ENCODE results near the gene SPECC1L. TPM values are rescaled to one million over a fixed set of nuclear protein-coding genes. Genes with fewer than 3 reads are reported as not detected.
A peak's percentile ranks its signal among the peaks of the same experiment; 100 is the strongest.
"Not testable (repeated sequence)": the region's sequence is repeated elsewhere in the genome, so short reads cannot be mapped to it uniquely, and the experiment has no call there.

The SPECC1L gene
- total RNA-seq, 8 experiments from 2014 or later = 17.0 to 52.1 (median 43.0) TPM

DNA sequence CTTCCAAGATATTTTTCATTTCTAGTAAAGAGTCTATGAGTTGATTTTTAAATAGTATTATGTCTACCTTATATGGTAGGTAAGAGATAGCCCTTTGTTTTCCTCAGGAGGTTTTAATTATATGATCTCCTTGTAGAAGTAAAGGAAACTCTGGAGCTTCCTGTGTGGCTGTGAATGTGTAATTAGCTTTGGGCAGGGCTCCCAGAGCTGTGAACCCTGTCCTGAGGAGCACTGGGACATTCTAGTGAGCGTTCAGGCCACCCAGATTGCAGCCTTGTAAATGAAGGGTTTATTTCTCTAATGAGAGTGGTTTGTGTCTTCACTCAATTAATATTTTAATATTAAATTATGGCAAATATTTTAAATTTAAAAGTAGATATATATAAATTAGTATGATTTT is 24.3 kb downstream of the SPECC1L start:
- in situ Hi-C loops (cut with MboI; ENCODE audit: low pct_unique_long_range_greater_than_20kb in 2 of 9, low sequenced_read_pairs in 9 of 9, unreplicated experiment in 9 of 9); H3K4me1 ChIP-seq (replicated peaks in 1 of 2); H3K4me3 ChIP-seq; H3K27ac ChIP-seq; ATAC-seq (replicated peaks in 6 of 8): not testable (repeated sequence)
- WGBS, 10 experiments = no CpG with 5 or more reads among the region's 1 CpG

DNA sequence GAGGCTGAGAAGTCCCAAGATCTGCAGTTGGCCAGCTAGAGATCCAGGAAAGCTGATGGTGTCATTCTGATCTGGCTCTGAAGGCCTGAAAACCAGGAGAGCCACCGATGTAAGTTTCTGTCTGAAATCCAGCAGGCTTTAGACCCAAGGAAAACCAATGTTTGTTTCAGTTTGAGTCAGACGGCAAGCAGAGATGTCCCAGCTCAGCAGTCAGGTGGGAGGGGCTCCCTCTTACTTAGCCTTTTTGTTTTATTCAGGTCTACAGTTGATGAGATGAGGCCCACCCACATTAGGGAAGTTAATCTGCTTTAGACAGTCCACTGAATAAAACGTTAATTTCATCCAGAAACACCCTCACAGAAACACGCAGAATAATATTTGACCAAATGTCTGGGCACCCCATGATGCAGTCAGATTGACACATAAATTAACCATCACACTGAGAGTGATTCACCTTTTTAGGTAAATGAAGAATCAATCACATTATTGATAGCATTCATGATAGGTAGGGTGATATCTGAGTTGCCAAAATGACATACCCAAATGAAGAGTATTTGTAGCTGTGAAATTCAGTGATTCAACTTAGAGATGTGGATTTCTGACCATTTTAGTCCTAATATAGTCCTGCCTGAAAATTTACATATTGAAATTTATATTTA is 28.0 kb downstream of the SPECC1L start:
- H3K4me3 ChIP-seq; in situ Hi-C loops (cut with MboI; ENCODE audit: low pct_unique_long_range_greater_than_20kb in 2 of 9, low sequenced_read_pairs in 9 of 9, unreplicated experiment in 9 of 9); H3K4me1 ChIP-seq (replicated peaks in 1 of 2); H3K27ac ChIP-seq: not testable (repeated sequence)
- WGBS, 10 experiments = 67 to 100% (median 100%) methylated on average over 1 to 3 of the region's 4 CpGs; no CpG with 5 or more reads in 5 of the 10 experiments
- ATAC-seq (replicated peaks in 6 of 8) = peak in 1 of 8 experiments; percentile 38

DNA sequence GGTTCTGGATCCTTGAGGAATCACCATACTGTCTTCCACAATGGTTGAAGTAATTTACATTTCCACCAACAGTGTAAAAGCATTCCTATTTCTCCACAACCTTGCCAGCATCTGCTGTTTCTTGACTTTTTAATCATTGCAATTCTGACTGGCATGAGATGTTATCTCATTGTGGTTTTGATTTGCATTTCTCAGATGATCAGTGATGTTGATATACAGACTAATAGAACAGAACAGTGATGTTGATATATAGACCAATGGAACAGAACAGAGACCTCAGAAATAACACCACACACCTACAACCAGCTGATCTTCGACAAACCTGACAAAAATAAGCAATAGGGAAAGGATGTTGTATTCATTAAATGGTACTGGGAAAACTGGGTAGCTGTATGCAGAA is 29.9 kb downstream of the SPECC1L start:
- in situ Hi-C loops (cut with MboI; ENCODE audit: low pct_unique_long_range_greater_than_20kb in 2 of 9, low sequenced_read_pairs in 9 of 9, unreplicated experiment in 9 of 9) = loop anchor here in 1 of 9 experiments (25.0 kb wide), 1 partner anchor 212 kb away; no protein-coding TSS in a partner anchor
- WGBS, 10 experiments = 100% methylated on average over 1 of the region's 1 CpG; no CpG with 5 or more reads in 3 of the 10 experiments
- ATAC-seq (replicated peaks in 6 of 8); H3K4me3 ChIP-seq; H3K27ac ChIP-seq; H3K4me1 ChIP-seq (replicated peaks in 1 of 2): not testable (repeated sequence)

DNA sequence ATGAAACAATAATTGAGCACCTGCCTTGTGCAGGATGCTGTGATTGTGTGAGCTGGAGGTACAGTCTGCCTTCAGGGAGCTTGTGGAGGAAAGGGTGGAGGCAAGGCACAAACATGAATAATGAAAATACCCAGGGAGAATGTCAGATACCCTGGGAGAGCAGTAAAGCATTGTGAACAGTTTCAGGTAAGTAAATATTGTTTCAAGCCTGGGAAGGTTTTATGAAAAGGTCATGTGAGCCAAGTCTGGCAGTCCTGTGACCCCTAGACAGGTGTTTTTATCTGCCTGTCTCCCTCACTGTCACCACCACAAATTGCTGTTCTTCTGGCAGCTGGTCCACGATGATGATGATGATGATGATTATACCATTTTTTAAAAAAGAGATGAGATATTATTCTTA is 32.0 kb downstream of the SPECC1L start:
- peak in 1 of 8 experiments; percentile 20 for ATAC-seq (replicated peaks in 6 of 8)
- in situ Hi-C loops (cut with MboI; ENCODE audit: low pct_unique_long_range_greater_than_20kb in 2 of 9, low sequenced_read_pairs in 9 of 9, unreplicated experiment in 9 of 9) = loop anchor here in 1 of 9 experiments (25.0 kb wide), 1 partner anchor 210 kb away; no protein-coding TSS in a partner anchor
- WGBS, 10 experiments = 80 to 100% (median 92%) methylated on average over 1 of the region's 1 CpG; no CpG with 5 or more reads in 6 of the 10 experiments
- Histone ChIP-seq H3K27ac (no peak overlapping the region), H3K4me1 (replicated peaks in 1 of 2) (no peaks in the 10 kb centered on the region), H3K4me3 (no peak overlapping the region)

DNA sequence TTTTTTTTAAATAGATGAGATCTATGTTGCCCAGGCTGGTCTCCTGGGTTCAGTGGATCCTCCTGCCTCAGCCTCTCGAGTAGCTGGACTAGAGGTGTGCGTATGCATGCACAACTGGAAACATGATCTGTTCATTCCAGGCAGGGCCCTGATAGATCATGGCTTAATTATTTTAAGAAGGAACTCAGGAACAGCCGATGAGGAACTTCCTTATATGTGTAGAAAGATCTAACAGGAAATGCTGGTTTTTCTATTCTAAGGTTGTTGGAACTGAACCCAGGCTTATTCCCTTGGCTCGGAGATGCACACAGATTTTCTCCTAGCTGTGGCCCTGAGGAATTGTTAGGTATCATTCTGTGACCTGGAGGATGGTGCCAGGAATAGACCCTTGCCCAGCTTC is 32.4 kb downstream of the SPECC1L start:
- Histone ChIP-seq H3K27ac (no peak overlapping the region), H3K4me3 (no peak overlapping the region), H3K4me1 (replicated peaks in 1 of 2) (no peaks in the 10 kb centered on the region)
- in situ Hi-C loops (cut with MboI; ENCODE audit: low pct_unique_long_range_greater_than_20kb in 2 of 9, low sequenced_read_pairs in 9 of 9, unreplicated experiment in 9 of 9) = loop anchor here in 1 of 9 experiments (25.0 kb wide), 1 partner anchor 209 kb away; no protein-coding TSS in a partner anchor
- no peak for ATAC-seq (replicated peaks in 6 of 8)
- WGBS, 10 experiments = 100% methylated on average over 1 of the region's 4 CpGs; no CpG with 5 or more reads in 6 of the 10 experiments

DNA sequence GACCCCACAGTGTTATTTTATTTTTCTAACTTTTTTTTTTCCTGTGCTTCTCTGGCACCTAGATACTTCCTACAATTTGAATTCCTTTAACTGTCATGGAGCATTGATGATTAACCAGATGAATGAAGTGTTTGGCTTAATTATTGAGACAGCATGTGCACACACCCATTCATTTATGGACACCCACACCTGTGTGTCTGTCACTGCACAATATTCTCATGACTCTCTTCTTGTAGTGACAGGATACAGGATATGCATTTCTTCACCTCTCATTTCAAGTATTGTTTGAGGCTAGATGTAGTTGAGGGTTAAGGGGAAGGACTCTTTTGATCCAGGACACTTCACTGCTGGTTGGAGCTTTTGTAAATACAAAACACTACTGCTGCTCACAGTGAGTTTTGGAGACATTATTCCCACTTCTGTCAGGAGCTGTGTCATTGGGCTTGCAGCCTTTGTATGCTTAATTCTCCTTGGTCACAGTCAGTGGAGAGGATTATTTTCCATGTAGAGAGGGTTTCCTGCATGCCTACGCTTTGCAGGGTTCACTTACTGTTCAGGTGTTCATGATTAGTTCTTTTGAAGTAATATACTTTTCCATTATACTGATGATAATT is 33.5 kb downstream of the SPECC1L start:
- Histone ChIP-seq H3K4me3 (no peak overlapping the region), H3K27ac (no peak overlapping the region), H3K4me1 (replicated peaks in 1 of 2) (no peaks in the 10 kb centered on the region)
- in situ Hi-C loops (cut with MboI; ENCODE audit: low pct_unique_long_range_greater_than_20kb in 2 of 9, low sequenced_read_pairs in 9 of 9, unreplicated experiment in 9 of 9) = loop anchor here in 1 of 9 experiments (25.0 kb wide), 1 partner anchor 208 kb away; no protein-coding TSS in a partner anchor
- ATAC-seq (replicated peaks in 6 of 8) = peak in 2 of 8 experiments; percentile 18 to 35
- WGBS, 10 experiments = 80 to 100% (median 100%) methylated on average over 1 of the region's 1 CpG; no CpG with 5 or more reads in 4 of the 10 experiments

DNA sequence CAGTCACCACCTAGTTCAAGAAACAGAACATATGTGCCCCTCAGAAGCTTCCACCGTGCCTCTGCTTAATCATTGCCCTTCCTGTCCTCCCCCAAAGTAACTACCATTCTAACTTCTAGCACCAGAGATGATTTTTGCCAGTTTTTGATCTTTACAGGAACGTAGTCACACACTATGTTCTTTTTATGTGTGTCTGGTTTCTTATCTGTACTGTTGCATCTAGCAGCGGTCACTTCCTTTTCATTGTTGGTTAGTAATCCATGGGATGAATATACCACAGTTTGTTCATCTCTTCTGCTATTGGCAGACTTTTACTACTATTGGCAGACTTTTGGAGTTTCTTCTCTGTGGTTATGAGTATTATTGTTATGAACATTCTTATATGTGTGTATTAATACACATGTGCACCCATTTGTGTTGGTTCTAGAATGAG is 34.6 kb downstream of the SPECC1L start:
- no peak overlapping the region for H3K27ac ChIP-seq
- in situ Hi-C loops (cut with MboI; ENCODE audit: low pct_unique_long_range_greater_than_20kb in 2 of 9, low sequenced_read_pairs in 9 of 9, unreplicated experiment in 9 of 9) = loop anchor here in 1 of 9 experiments (25.0 kb wide), 1 partner anchor 207 kb away; no protein-coding TSS in a partner anchor
- no peaks in the 10 kb centered on the region for H3K4me1 ChIP-seq (replicated peaks in 1 of 2)
- no peak for ATAC-seq (replicated peaks in 6 of 8)
- no peak overlapping the region for H3K4me3 ChIP-seq
- WGBS, 10 experiments = 82 to 100% (median 96%) methylated on average over 1 to 3 of the region's 3 CpGs; no CpG with 5 or more reads in 1 of the 10 experiments

DNA sequence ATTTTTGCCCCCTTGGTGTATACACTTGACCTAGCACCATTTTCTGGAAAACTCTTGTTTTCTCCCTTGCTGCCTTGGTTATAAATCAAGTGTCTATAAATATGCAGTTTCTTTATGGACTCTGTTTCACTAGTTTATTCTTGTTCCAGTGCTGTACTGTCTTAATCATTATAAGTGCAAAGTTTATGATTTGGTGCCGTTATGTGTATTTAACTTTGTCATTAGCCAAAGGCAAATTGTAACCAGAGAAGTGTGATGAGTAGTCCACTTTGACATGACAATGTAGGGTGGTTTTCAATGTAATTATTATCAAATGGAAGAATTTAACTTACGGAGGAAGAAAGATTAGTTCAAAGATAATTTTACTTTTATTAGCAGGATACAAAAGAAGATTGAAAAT is 40.3 kb downstream of the SPECC1L start:
- Histone ChIP-seq H3K4me3 (no peak overlapping the region), H3K4me1 (replicated peaks in 1 of 2) (no peaks in the 10 kb centered on the region), H3K27ac (no peak overlapping the region)
- in situ Hi-C loops (cut with MboI; ENCODE audit: low pct_unique_long_range_greater_than_20kb in 2 of 9, low sequenced_read_pairs in 9 of 9, unreplicated experiment in 9 of 9) = loop anchor here in 1 of 9 experiments (25.0 kb wide), 1 partner anchor 201 kb away; no protein-coding TSS in a partner anchor
- ATAC-seq (replicated peaks in 6 of 8) = no peak
- 61 to 100% (median 98%) methylated on average over 1 to 2 of the region's 2 CpGs; no CpG with 5 or more reads in 2 of the 10 experiments for WGBS, 10 experiments

DNA sequence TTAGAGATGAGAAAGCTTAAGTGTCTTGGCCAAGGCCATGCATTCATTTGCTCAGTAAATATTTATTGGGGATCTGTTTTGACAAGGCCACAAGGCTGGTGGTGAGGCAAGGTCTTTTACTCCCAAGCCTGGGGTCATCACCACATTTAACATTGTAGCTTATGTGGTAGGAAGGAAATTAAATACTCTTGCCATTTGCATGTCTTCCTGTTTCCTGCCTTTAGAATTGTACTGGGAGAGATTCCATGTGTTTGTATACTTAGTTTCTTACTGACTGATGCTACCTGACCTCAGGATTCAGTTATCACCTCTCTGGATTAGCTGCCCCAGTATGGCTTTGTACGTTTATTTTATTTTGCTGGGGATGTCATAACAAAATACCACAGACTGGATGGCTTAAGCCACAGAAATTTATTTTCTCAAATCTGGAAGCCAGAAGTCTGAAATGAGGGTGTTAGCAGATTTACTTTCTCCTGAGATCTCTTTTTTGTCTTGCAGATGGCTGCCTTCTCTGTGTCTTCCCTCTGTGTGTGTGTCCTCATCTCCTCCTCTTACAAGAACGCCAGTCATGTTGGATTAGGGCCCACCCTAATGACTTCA is 44.8 kb downstream of the SPECC1L start:
- H3K27ac ChIP-seq = no peak overlapping the region
- H3K4me1 ChIP-seq (replicated peaks in 1 of 2) = no peaks in the 10 kb centered on the region
- peak in 3 of 8 experiments; percentile 19 to 52 (median 49) for ATAC-seq (replicated peaks in 6 of 8)
- no peak overlapping the region for H3K4me3 ChIP-seq
- in situ Hi-C loops (cut with MboI; ENCODE audit: low pct_unique_long_range_greater_than_20kb in 2 of 9, low sequenced_read_pairs in 9 of 9, unreplicated experiment in 9 of 9) = loop anchor here in 1 of 9 experiments (25.0 kb wide), 1 partner anchor 197 kb away; no protein-coding TSS in a partner anchor
- WGBS, 10 experiments = 17 to 100% (median 92%) methylated on average over 1 to 2 of the region's 2 CpGs

DNA sequence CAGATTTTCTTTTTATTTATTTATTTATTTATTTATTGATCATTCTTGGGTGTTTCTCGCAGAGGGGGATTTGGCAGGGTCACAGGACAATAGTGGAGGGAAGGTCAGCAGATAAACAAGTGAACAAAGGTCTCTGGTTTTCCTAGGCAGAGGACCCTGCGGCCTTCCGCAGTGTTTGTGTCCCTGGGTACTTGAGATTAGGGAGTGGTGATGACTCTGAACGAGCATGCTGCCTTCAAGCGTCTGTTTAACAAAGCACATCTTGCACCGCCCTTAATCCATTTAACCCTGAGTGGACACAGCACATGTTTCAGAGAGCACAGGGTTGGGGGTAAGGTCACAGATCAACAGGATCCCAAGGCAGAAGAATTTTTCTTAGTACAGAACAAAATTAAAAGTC is 45.6 kb downstream of the SPECC1L start:
- WGBS, 10 experiments = 100% methylated on average over 1 of the region's 6 CpGs; no CpG with 5 or more reads in 8 of the 10 experiments
- in situ Hi-C loops (cut with MboI; ENCODE audit: low pct_unique_long_range_greater_than_20kb in 2 of 9, low sequenced_read_pairs in 9 of 9, unreplicated experiment in 9 of 9) = loop anchor here in 1 of 9 experiments (25.0 kb wide), 1 partner anchor 196 kb away; no protein-coding TSS in a partner anchor
- not testable (repeated sequence) for H3K4me3 ChIP-seq; ATAC-seq (replicated peaks in 6 of 8); H3K4me1 ChIP-seq (replicated peaks in 1 of 2); H3K27ac ChIP-seq

DNA sequence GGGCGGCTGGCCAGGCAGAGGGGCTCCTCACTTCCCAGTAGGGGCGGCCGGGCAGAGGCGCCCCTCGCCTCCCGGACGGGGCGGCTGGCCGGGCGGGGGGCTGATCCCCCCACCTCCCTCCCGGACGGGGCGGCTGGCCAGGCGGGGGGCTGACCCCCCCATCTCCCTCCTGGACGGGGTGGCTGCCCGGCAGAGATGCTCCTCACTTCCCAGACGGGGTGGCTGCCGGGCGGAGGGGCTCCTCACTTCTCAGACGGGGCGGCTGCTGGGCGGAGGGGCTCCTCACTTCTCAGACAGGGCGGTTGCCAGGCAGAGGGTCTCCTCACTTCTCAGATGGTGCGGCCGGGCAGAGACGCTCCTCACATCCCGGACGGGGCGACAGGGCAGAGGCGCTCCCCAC is 46.9 kb downstream of the SPECC1L start:
- in situ Hi-C loops (cut with MboI; ENCODE audit: low pct_unique_long_range_greater_than_20kb in 2 of 9, low sequenced_read_pairs in 9 of 9, unreplicated experiment in 9 of 9) = loop anchor here in 1 of 9 experiments (25.0 kb wide), 1 partner anchor 195 kb away; no protein-coding TSS in a partner anchor
- not testable (repeated sequence) for H3K4me3 ChIP-seq; H3K27ac ChIP-seq; ATAC-seq (replicated peaks in 6 of 8); H3K4me1 ChIP-seq (replicated peaks in 1 of 2)
- WGBS, 10 experiments = no CpG with 5 or more reads among the region's 30 CpGs

DNA sequence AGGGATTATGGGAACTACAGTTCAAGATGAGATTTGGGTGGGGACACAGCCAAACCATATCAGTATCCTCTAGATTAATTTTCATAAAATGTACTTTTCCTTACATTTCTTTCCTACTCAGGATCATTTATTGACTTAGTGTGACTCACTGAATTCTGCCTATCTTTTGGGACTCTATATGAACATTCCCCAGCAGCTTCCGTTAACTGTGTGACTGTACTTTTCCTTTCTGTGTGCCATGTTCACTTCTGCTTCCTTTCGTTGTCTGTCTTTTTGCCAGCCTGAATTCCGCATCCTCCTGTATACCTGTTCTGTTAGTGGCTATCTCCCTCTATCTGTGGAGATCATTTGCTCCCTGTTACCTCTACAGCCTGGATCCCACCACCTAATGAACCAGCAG is 48.8 kb downstream of the SPECC1L start:
- Histone ChIP-seq H3K27ac (no peak overlapping the region), H3K4me3 (no peak overlapping the region), H3K4me1 (replicated peaks in 1 of 2) (no peaks in the 10 kb centered on the region)
- in situ Hi-C loops (cut with MboI; ENCODE audit: low pct_unique_long_range_greater_than_20kb in 2 of 9, low sequenced_read_pairs in 9 of 9, unreplicated experiment in 9 of 9) = loop anchor here in 1 of 9 experiments (25.0 kb wide), 1 partner anchor 193 kb away; no protein-coding TSS in a partner anchor
- no peak for ATAC-seq (replicated peaks in 6 of 8)
- WGBS, 10 experiments = 94 to 100% (median 98%) methylated on average over 2 to 3 of the region's 3 CpGs; no CpG with 5 or more reads in 2 of the 10 experiments
